Activated T-cell treated with anti-CD3 and anti-CD28 coated beads, Interleukin-2, amount 50 U/mL, for 72 hours (primary cell): ENCODE data around the gene C1orf105. TPM values are rescaled to one million over a fixed set of nuclear protein-coding genes. Genes with fewer than 3 reads are reported as not detected.
A peak's percentile ranks its signal among the peaks of the same experiment; 100 is the strongest.
"Not testable (repeated sequence)": the region's sequence is repeated elsewhere in the genome, so short reads cannot be mapped to it uniquely, and the experiment has no call there.

Source experiments
- ATAC-seq, 2 donors: fragments of 150-1000 bp; cut with Tn5 transposase; replicated peaks in 1 of 2; 2 replicates each; pipeline ENCODE4 v1.10.0; 2021; ENCODE audit warnings: moderate library complexity in 2 of 2, mild to moderate bottlenecking in 1 of 2
- DNase-seq, 2 donors: peaks; one replicate each; pipeline ENCODE4 v3.0.0; 2021 to 2022; ENCODE audit warnings: mixed read lengths in 1 of 2
- H3K27ac Mint-ChIP-seq: one replicate; pipeline ENCODE4 v1.8.0; 2022; ENCODE audit warnings: mild to moderate bottlenecking, moderate library complexity, mixed read lengths
- H3K27me3 Mint-ChIP-seq: one replicate; pipeline ENCODE4 v1.8.0; 2022; ENCODE audit warnings: low read depth, mixed read lengths
- H3K36me3 Mint-ChIP-seq, 2 donors: one replicate each; pipeline ENCODE4 v1.8.0; 2022; ENCODE audit warnings: mixed read lengths in 2 of 2, mild to moderate bottlenecking in 1 of 2; ENCODE audit not compliant: insufficient read depth in 2 of 2
- H3K4me1 Mint-ChIP-seq: one replicate; pipeline ENCODE4 v1.8.0; 2022; ENCODE audit warnings: low read depth, mixed read lengths
- H3K4me3 Mint-ChIP-seq, 2 donors: one replicate each; pipeline ENCODE4 v1.8.0; 2022; ENCODE audit warnings: mild to moderate bottlenecking in 2 of 2, mixed read lengths in 2 of 2, moderate library complexity in 2 of 2
- H3K9me3 Mint-ChIP-seq, 2 donors: one replicate each; pipeline ENCODE4 v1.8.0; 2022; ENCODE audit warnings: mixed read lengths in 2 of 2
- total RNA-seq, 2 donors: library from RNA; stranded (reverse); gene quantifications; one replicate each; pipeline ENCODE4 v1.2.3, GENCODE V29; 2022

C1orf105 gene
- total RNA-seq, 2 donors from 2014 or later = not detected

- ATAC-seq, H3K27me3 Mint-ChIP-seq, DNase-seq, H3K36me3 Mint-ChIP-seq, H3K9me3 Mint-ChIP-seq, H3K4me1 Mint-ChIP-seq, H3K4me3 Mint-ChIP-seq, H3K27ac Mint-ChIP-seq: not testable (repeated sequence)
Observed at GRCh38 chr1:172496127-172496526, 75.6 kb downstream of the C1orf105 start.

DNA sequence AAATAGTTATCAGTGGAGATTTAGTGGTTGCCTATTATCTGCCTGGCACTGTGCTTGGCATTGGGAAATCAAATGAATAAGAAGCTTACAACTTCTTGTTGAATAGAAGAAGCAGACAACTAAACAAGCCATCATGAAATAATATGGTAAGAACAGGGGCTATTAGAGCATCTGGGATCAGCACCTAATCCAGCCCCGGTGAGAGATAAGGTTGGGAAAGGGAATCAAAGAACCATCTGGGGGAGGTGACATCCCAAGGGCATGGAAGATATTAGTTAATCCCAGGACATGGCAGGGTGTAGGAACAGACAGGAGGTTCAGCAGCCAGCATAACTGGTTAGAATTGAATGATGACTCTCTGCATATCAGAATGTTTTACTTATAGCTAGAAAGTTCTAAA is 76.2 kb downstream of the C1orf105 start:
- Mint-ChIP-seq H3K27ac (no peak overlapping the region), H3K27me3 (peaks cover 6% of the 10 kb centered on the region), H3K4me3 (no peak overlapping the region), H3K4me1 (no peaks in the 10 kb centered on the region), H3K36me3 (no peaks in the 10 kb centered on the region), H3K9me3 (no peaks in the 10 kb centered on the region)
- ATAC-seq (no peak), DNase-seq (no peak)

DNA sequence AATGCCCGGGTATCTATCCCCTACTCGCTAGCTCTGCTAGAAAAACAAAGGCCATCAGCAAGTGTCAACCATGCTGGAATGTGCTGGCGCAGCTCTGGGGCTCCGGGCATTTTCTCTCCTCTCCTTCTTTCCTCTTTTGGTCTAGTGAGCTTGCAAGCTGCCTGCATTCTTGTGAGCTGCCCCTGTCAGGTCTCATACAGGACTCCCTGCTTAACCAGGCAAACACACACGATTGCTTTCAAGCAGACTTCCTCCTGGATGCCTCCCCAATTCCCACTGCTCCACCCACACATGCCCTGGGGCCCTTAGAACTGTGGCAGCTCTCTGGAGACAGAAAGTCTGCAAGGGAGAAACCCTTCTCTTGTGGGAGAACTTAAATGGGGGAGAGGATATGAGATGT is 76.7 kb downstream of the C1orf105 start:
- ATAC-seq = no peak
- DNase-seq = no peak
- Mint-ChIP-seq H3K27ac (no peak overlapping the region), H3K9me3 (no peaks in the 10 kb centered on the region), H3K4me3 (no peak overlapping the region), H3K36me3 (no peaks in the 10 kb centered on the region), H3K27me3 (peaks cover 6% of the 10 kb centered on the region), H3K4me1 (no peaks in the 10 kb centered on the region)

DNA sequence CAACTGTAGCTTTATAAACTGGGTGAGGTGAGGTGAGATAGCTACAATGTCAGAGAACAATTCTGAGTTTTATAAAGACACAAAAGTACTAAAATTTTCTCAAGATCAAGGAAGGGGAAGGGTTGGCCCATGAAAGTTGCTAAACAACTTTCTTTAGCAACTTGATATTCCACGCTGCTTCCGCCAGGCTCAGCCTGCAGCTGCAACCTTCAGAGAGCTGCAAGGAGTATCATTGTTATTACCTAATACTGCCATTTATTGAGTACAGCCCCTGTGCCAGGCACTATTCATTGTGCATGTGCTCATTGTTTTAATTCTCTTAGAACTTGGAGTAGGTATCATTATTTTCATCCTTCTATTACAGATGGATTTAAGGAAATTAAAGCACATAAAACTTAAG is 78.4 kb downstream of the C1orf105 start:
- Mint-ChIP-seq H3K9me3 (no peaks in the 10 kb centered on the region), H3K4me3 (no peak overlapping the region), H3K27me3 (peaks cover 10% of the 10 kb centered on the region), H3K4me1 (no peaks in the 10 kb centered on the region), H3K27ac (no peak overlapping the region), H3K36me3 (no peaks in the 10 kb centered on the region)
- DNase-seq (no peak), ATAC-seq (no peak)

- ATAC-seq = peak; percentile 39 to 56
- no peaks in the 10 kb centered on the region for H3K4me1 Mint-ChIP-seq
- H3K9me3 Mint-ChIP-seq = no peaks in the 10 kb centered on the region
Observed at GRCh38 chr1:172499636-172500141, 79.2 kb downstream of the C1orf105 start.

DNA sequence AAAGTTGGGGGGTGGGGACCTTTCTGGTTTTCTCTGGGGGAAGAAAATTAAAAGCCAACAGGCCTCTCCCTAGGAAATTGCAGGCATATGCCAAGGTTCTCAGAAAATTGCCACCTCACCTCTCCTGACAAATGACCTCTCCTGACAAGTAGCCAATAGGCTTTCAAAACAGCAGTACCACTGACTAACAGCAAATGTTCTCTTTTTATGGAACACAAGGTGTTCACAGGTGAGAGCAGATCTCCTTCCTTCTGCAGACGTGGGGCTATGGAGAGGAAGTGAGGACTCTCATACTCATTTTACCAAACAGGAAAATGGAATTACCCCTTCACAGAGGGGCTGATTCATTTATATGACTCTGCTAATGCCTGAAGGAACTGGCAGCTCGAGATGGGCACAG is 79.7 kb downstream of the C1orf105 start:
- Mint-ChIP-seq H3K4me3 (no peak overlapping the region), H3K4me1 (no peaks in the 10 kb centered on the region), H3K9me3 (no peaks in the 10 kb centered on the region), H3K27me3 (peaks cover 14% of the 10 kb centered on the region), H3K27ac (no peak overlapping the region), H3K36me3 (no peaks in the 10 kb centered on the region)
- ATAC-seq (no peak), DNase-seq (no peak)

More at GRCh38 chr1:172499636-172500141, 79.2 kb downstream of the C1orf105 start:
- Mint-ChIP-seq H3K27me3 (peaks cover 11% of the 10 kb centered on the region), H3K36me3 (no peaks in the 10 kb centered on the region), H3K27ac (no peak overlapping the region), H3K4me3 (no peak overlapping the region)
- peak; percentile 1 to 4 for DNase-seq

DNA sequence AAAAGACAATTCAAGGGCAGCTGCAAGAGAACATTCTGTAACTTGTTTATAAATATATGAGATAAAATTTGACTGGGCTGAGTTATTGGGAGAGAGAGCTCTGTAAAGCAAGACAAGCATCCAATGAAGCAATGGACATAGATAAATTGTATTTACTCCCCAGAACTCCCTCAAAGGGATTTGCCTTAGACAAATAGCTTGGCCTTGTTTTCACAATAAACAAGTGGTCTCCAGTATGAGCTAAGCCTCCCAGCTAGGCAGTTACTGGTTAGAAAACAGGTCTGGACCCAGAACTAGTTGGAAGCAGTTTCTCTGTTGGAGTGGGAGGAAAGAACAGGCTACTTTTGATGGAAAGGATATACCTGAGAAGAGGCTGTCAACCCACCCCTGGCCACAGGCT is 87.3 kb downstream of the C1orf105 start:
- Mint-ChIP-seq H3K4me1 (no peaks in the 10 kb centered on the region), H3K9me3 (peaks cover 0 to 2% of the 10 kb centered on the region in 2 donors), H3K4me3 (no peak overlapping the region), H3K27me3 (peaks cover 14% of the 10 kb centered on the region), H3K36me3 (no peaks in the 10 kb centered on the region), H3K27ac (no peak overlapping the region)
- ATAC-seq (no peak), DNase-seq (no peak)

GRCh38 chr1:172510479-172510878 is 90.0 kb downstream of the C1orf105 start:
- H3K4me1 Mint-ChIP-seq = no peaks in the 10 kb centered on the region
- ATAC-seq = no peak

GRCh38 chr1:172512591-172512990 is 92.1 kb downstream of the C1orf105 start:
- no peaks in the 10 kb centered on the region for H3K4me1 Mint-ChIP-seq
- ATAC-seq (no peak), DNase-seq (no peak)
- peaks cover 8% of the 10 kb centered on the region for H3K27me3 Mint-ChIP-seq
- H3K36me3 Mint-ChIP-seq = no peaks in the 10 kb centered on the region
- H3K4me3 Mint-ChIP-seq = no peak overlapping the region
- H3K27ac Mint-ChIP-seq = no peak overlapping the region
- H3K9me3 Mint-ChIP-seq = no peaks in the 10 kb centered on the region

More at GRCh38 chr1:172510479-172510878, 90.0 kb downstream of the C1orf105 start:
- H3K9me3 Mint-ChIP-seq = peaks cover 0 to 2% of the 10 kb centered on the region in 2 donors
- no peak overlapping the region for H3K27ac Mint-ChIP-seq
- H3K36me3 Mint-ChIP-seq = no peaks in the 10 kb centered on the region
- DNase-seq = no peak
- H3K4me3 Mint-ChIP-seq = no peak overlapping the region
- peaks cover 6% of the 10 kb centered on the region for H3K27me3 Mint-ChIP-seq

DNA sequence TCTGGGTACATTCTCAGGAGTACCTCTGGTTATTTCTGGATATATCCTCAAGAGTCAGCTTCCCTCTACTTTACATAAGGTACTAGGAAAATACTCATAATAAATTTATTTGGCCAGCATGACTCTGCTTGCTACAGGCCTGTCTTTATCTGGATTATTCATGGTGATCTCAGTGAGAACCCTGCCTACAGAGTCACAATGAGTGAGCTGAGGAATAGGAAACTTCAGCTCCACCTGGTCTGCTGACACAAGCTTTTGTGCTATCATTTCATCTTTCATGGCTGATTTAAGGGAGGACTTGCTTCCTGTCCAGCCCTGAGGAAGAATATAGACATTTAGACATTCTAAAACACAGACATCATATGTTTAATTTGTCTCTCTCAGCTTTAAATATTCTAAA is 93.0 kb downstream of the C1orf105 start:
- no peak for ATAC-seq
- Mint-ChIP-seq H3K27ac (no peak overlapping the region), H3K36me3 (no peaks in the 10 kb centered on the region), H3K4me1 (no peaks in the 10 kb centered on the region), H3K4me3 (no peak overlapping the region), H3K9me3 (no peaks in the 10 kb centered on the region), H3K27me3 (peaks cover 13% of the 10 kb centered on the region)
- no peak for DNase-seq

GRCh38 chr1:172514108-172514507 is 93.6 kb downstream of the C1orf105 start:
- Mint-ChIP-seq H3K4me3 (no peak overlapping the region), H3K9me3 (no peaks in the 10 kb centered on the region), H3K27ac (no peak overlapping the region), H3K36me3 (no peaks in the 10 kb centered on the region), H3K4me1 (no peaks in the 10 kb centered on the region), H3K27me3 (peaks cover 13% of the 10 kb centered on the region)
- no peak for ATAC-seq
- no peak for DNase-seq

DNA sequence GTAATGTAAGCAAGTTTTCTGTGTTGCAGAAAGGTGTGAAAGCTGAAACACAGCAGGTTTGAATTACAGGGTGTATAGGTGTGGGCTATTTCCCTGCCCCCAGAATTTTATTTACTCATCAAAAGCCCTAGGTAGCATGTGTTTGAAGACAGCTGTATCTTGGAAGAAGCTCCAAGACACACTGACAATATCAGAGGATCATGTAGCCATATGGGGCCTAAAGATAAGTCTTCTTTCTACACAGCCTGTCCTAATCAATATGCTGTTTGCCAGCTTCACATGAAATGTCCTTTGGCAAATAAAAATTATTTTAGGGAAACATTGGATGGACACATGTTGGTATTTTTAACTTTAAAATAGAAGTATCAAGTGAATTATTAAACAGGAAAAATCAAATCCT is 95.0 kb downstream of the C1orf105 start:
- Mint-ChIP-seq H3K4me1 (no peaks in the 10 kb centered on the region), H3K27me3 (peaks cover 13% of the 10 kb centered on the region), H3K4me3 (no peak overlapping the region), H3K27ac (no peak overlapping the region), H3K9me3 (no peaks in the 10 kb centered on the region), H3K36me3 (no peaks in the 10 kb centered on the region)
- DNase-seq (no peak), ATAC-seq (no peak)

- DNase-seq (no peak), ATAC-seq (no peak)
- Mint-ChIP-seq H3K4me3 (no peak overlapping the region), H3K9me3 (no peaks in the 10 kb centered on the region), H3K27ac (no peak overlapping the region), H3K27me3 (peaks cover 13% of the 10 kb centered on the region), H3K36me3 (no peaks in the 10 kb centered on the region), H3K4me1 (no peaks in the 10 kb centered on the region)
Observed at GRCh38 chr1:172515927-172516326, 95.4 kb downstream of the C1orf105 start.

DNA sequence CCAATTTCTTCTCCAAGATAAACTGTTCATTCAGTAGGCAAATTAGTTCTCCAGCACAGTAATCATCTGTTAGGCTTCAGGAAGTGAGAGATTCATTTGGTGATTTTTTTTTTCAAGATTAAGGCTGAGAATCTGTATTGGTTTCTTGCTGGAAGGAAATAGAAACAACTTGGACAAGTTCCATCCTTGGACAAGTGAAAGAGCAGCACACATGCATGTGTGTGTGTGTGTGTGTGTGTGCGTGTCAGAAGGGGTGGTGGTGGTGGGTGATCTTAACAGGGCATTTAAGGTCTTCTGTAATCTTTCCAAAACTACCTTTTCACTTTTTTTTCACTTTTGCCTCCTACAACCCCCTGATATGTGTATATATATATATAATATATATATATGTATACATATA is 96.6 kb downstream of the C1orf105 start:
- ATAC-seq (no peak), DNase-seq (no peak)
- H3K27ac Mint-ChIP-seq = no peak overlapping the region
- peaks cover 13% of the 10 kb centered on the region for H3K27me3 Mint-ChIP-seq
- no peaks in the 10 kb centered on the region for H3K36me3 Mint-ChIP-seq
- H3K4me1 Mint-ChIP-seq = no peaks in the 10 kb centered on the region
- no peak overlapping the region for H3K4me3 Mint-ChIP-seq
- H3K9me3 Mint-ChIP-seq = no peaks in the 10 kb centered on the region
